Neuronal stem cell (in vitro differentiated cells): ENCODE results near the gene HOXC11.

Experiments
- DNase-seq: peaks from one replicate; pipeline ENCODE4 v3.0.0-alpha.2; 2013; ENCODE audit warnings: low spot score
- H2AFZ ChIP-seq: one replicate; pipeline ENCODE4 v1.6.1; 2013; ENCODE audit warnings: mild to moderate bottlenecking, low read length, inconsistent platforms
- H2AK5ac ChIP-seq: 2 replicates; pipeline ENCODE4 v1.6.1; 2013; ENCODE audit warnings: low read depth, mild to moderate bottlenecking, inconsistent platforms, low read length, moderate library complexity, mixed read lengths
- H2BK120ac ChIP-seq: 2 replicates; pipeline ENCODE4 v1.6.1; 2013; ENCODE audit warnings: low read depth, mild to moderate bottlenecking, inconsistent platforms, low read length, moderate library complexity, mixed read lengths
- H2BK12ac ChIP-seq: one replicate; pipeline ENCODE4 v1.6.1; 2013; ENCODE audit warnings: low read length, inconsistent platforms
- H2BK15ac ChIP-seq: 2 replicates; pipeline ENCODE4 v1.6.1; 2013; ENCODE audit warnings: mild to moderate bottlenecking, low read length, inconsistent platforms, mixed read lengths
- H2BK5ac ChIP-seq: one replicate; pipeline ENCODE4 v1.6.1; 2013; ENCODE audit warnings: inconsistent platforms, mild to moderate bottlenecking, low read length, moderate library complexity
- H3K14ac ChIP-seq: one replicate; pipeline ENCODE4 v1.6.1; 2013; ENCODE audit warnings: low read length, inconsistent platforms
- H3K18ac ChIP-seq: 2 replicates; pipeline ENCODE4 v1.6.1; 2013; ENCODE audit warnings: low read length, inconsistent platforms
- H3K23ac ChIP-seq: 2 replicates; pipeline ENCODE4 v1.6.1; 2013; ENCODE audit warnings: low read depth, mild to moderate bottlenecking, mixed read lengths, low read length, inconsistent platforms; ENCODE audit not compliant: poor library complexity
- H3K27ac ChIP-seq: replicated peaks from 3 replicates; pipeline ENCODE4 v1.5.1; 2013; ENCODE audit warnings: low read length, inconsistent platforms
- H3K27me3 ChIP-seq, 3 experiments: 2 replicates each; pipeline ENCODE4 v1.6.1; 2013; ENCODE audit warnings: low read length in 3 of 3, mild to moderate bottlenecking in 2 of 3, inconsistent platforms in 1 of 3, low read depth in 1 of 3, mixed read lengths in 1 of 3, moderate library complexity in 1 of 3; ENCODE audit not compliant: control insufficient read depth in 3 of 3, insufficient read depth in 3 of 3
- H3K36me3 ChIP-seq, 2 donors: replicated peaks in 1 of 2; 2 replicates each; pipeline ENCODE4 v1.6.1; 2013; ENCODE audit warnings: low read length in 2 of 2; ENCODE audit not compliant: control insufficient read depth in 2 of 2, insufficient read depth in 2 of 2
- H3K4ac ChIP-seq: 2 replicates; pipeline ENCODE4 v1.6.1; 2013; ENCODE audit warnings: inconsistent platforms, mild to moderate bottlenecking, low read length, moderate library complexity
- H3K4me1 ChIP-seq, 2 donors: 1 replicate in 1 of 2; 2 replicates in 1 of 2; pipeline ENCODE4 v1.6.1; 2013; ENCODE audit warnings: low read length in 2 of 2, low read depth in 1 of 2; ENCODE audit not compliant: control insufficient read depth in 2 of 2, insufficient read depth in 1 of 2
- H3K4me2 ChIP-seq: one replicate; pipeline ENCODE4 v1.6.1; 2013; ENCODE audit warnings: mild to moderate bottlenecking, low read length, inconsistent platforms; ENCODE audit not compliant: insufficient read depth, poor library complexity, severe bottlenecking
- H3K4me3 ChIP-seq, 2 donors: 2 replicates each; pipeline ENCODE4 v1.5.1; 2013; ENCODE audit warnings: low read length in 2 of 2, mild to moderate bottlenecking in 2 of 2, inconsistent platforms in 1 of 2, moderate library complexity in 1 of 2
- H3K79me1 ChIP-seq: one replicate; pipeline ENCODE4 v1.6.1; 2013; ENCODE audit warnings: low read depth, mild to moderate bottlenecking, inconsistent platforms, low read length, moderate library complexity
- H3K9ac ChIP-seq: one replicate; pipeline ENCODE4 v1.6.1; 2013; ENCODE audit warnings: mild to moderate bottlenecking, low read depth, low read length, inconsistent platforms; ENCODE audit not compliant: poor library complexity
- H3K9me3 ChIP-seq, 2 donors: replicated peaks in 1 of 2; 2 replicates each; pipeline versions ENCODE3 to v1.6.1; 2013; ENCODE audit warnings: low read length in 2 of 2, mild to moderate bottlenecking in 2 of 2, inconsistent platforms in 1 of 2, low read depth in 1 of 2, mixed read lengths in 1 of 2, moderate library complexity in 1 of 2; ENCODE audit not compliant: control insufficient read depth in 2 of 2, insufficient read depth in 1 of 2
- H4K8ac ChIP-seq: one replicate; pipeline ENCODE4 v1.6.1; 2013; ENCODE audit warnings: low read depth, mild to moderate bottlenecking, inconsistent platforms, low read length, moderate library complexity
- H4K91ac ChIP-seq: one replicate; pipeline ENCODE4 v1.6.1; 2013; ENCODE audit warnings: low read length, low read depth, mild to moderate bottlenecking, inconsistent platforms; ENCODE audit not compliant: poor library complexity
- WGBS, 2 donors: extraction: QIAGEN DNeasy Blood & Tissue Kit; methylation state at CpG; one replicate each; pipeline ENCODE4 v1.1.7; 2013; ENCODE audit warnings: missing lambda C conversion rate in 2 of 2, mixed read lengths in 1 of 2; ENCODE audit not compliant: insufficient read length in 2 of 2, insufficient replicate concordance in 1 of 2; ENCODE audit errors: extremely low coverage in 2 of 2; 5-methylcytosine and 5-hydroxymethylcytosine counted together

HOXC11 gene

GRCh38 chr12:54020591-54021405 is 47.9 kb downstream of the HOXC11 start:
- Histone ChIP-seq H3K9ac (no peak overlapping the region), H2AK5ac (no peak overlapping the region), H3K4ac (no peak overlapping the region), H3K4me3 (no peak overlapping the region), H2BK120ac (no peak overlapping the region), H3K14ac (no peak overlapping the region), H2BK15ac (no peak overlapping the region), H4K91ac (no peak overlapping the region), H3K36me3 (no peaks in the 10 kb centered on the region), H3K27ac (no peak overlapping the region), H2AFZ (no peak overlapping the region), H3K79me1 (no peaks in the 10 kb centered on the region), H3K4me1 (peaks cover 0 to 6% of the 10 kb centered on the region in 2 donors), H2BK5ac (no peak overlapping the region), H4K8ac (no peak overlapping the region), H3K9me3 (peaks cover 0 to 7% of the 10 kb centered on the region in 2 donors), H2BK12ac (no peak overlapping the region), H3K27me3 (peaks cover 68 to 98% (median 98%) of the 10 kb centered on the region in 3 experiments), H3K4me2 (no peak overlapping the region), H3K18ac (no peak overlapping the region), H3K23ac (no peak overlapping the region)
- DNase-seq = no peak
- WGBS, 2 donors = no CpG with 5 or more reads among the region's 23 CpGs

GRCh38 chr12:54021432-54022013 is 48.6 kb downstream of the HOXC11 start:
- no CpG with 5 or more reads among the region's 16 CpGs for WGBS, 2 donors
- peaks cover 72 to 98% (median 98%) of the 10 kb centered on the region in 3 experiments for H3K27me3 ChIP-seq

GRCh38 chr12:54022960-54023884 is 50.3 kb downstream of the HOXC11 start:
- DNase-seq = no peak
- Histone ChIP-seq H3K9me3 (peaks cover 0 to 5% of the 10 kb centered on the region in 2 donors), H2AFZ (no peak overlapping the region), H3K14ac (no peak overlapping the region), H4K8ac (no peak overlapping the region), H3K9ac (no peak overlapping the region), H3K4me1 (peaks cover 0 to 6% of the 10 kb centered on the region in 2 donors), H3K27me3 (peaks cover 69 to 99% (median 97%) of the 10 kb centered on the region in 3 experiments), H3K4ac (no peak overlapping the region), H2BK5ac (no peak overlapping the region), H2BK120ac (no peak overlapping the region), H2BK15ac (no peak overlapping the region), H2BK12ac (no peak overlapping the region), H3K27ac (no peak overlapping the region), H3K23ac (no peak overlapping the region), H3K79me1 (no peaks in the 10 kb centered on the region), H3K4me2 (no peak overlapping the region), H3K18ac (no peak overlapping the region), H3K4me3 (no peak overlapping the region), H4K91ac (no peak overlapping the region), H3K36me3 (no peaks in the 10 kb centered on the region), H2AK5ac (no peak overlapping the region)
- no CpG with 5 or more reads among the region's 8 CpGs for WGBS, 2 donors

More at GRCh38 chr12:54021432-54022013, 48.6 kb downstream of the HOXC11 start:
- no peak overlapping the region for H2AFZ ChIP-seq
- H3K27ac ChIP-seq = no peak overlapping the region
- H3K36me3 ChIP-seq = no peaks in the 10 kb centered on the region
- no peak overlapping the region for H2BK5ac ChIP-seq
- no peak overlapping the region for H3K23ac ChIP-seq
- no peaks in the 10 kb centered on the region for H3K79me1 ChIP-seq
- H3K14ac ChIP-seq = no peak overlapping the region
- H3K9me3 ChIP-seq = peaks cover 0 to 7% of the 10 kb centered on the region in 2 donors
- no peak for DNase-seq
- no peak overlapping the region for H3K4me3 ChIP-seq
- H4K91ac ChIP-seq = no peak overlapping the region
- H2BK15ac ChIP-seq = no peak overlapping the region
- H2BK120ac ChIP-seq = no peak overlapping the region
- no peak overlapping the region for H2AK5ac ChIP-seq
- H4K8ac ChIP-seq = no peak overlapping the region
- no peak overlapping the region for H3K4me2 ChIP-seq
- H3K9ac ChIP-seq = no peak overlapping the region
- H3K4me1 ChIP-seq = peaks cover 0 to 6% of the 10 kb centered on the region in 2 donors
- H3K4ac ChIP-seq = no peak overlapping the region
- no peak overlapping the region for H3K18ac ChIP-seq
- no peak overlapping the region for H2BK12ac ChIP-seq
